Endothelial cell of umbilical vein (primary cell): Measurements from ENCODE around the gene ILKAP. TPM values are rescaled to one million over a fixed set of nuclear protein-coding genes. Genes with fewer than 3 reads are reported as not detected.

ENCODE experiments used
- BruUV-seq: library from RNA; stranded (reverse); fragments of 400-500 nt; replicated peaks from 2 replicates; lab custom pipeline; 2021; lab: Mats Ljungman, UMichigan
- CTCF ChIA-PET: fragments of 300-600, 350-600 bp; sonication (Branson Sonifier 250); formaldehyde crosslinking; loops from one replicate; lab custom pipeline; 2021; ENCODE audit warnings: antibody characterized with exemption, inconsistent platforms; lab: Charles Lee
- POLR2A ChIA-PET: fragments of 300-600, 350-600 bp; sonication (Branson Sonifier 250); formaldehyde crosslinking; loops from one replicate; lab custom pipeline; 2021; ENCODE audit warnings: antibody characterized with exemption, inconsistent platforms; lab: Charles Lee
- DNase-seq: peaks from one replicate; pipeline ENCODE4 v3.0.0-alpha.2; 2011; ENCODE audit warnings: low read depth, low spot score
- FAIRE-seq: peaks from 2 replicates; lab custom pipeline; 2011; peaks lifted over from hg19 to GRCh38; lab: Jason Lieb, UNC
- H2AFZ ChIP-seq: 2 replicates; pipeline ENCODE4 v1.6.0; 2012; ENCODE audit warnings: low read depth, low read length, control low read depth, inconsistent platforms
- H3K27ac ChIP-seq: 2 replicates; pipeline ENCODE4 v1.5.1; 2011; ENCODE audit warnings: low read depth, mild to moderate bottlenecking, control low read depth, low read length, moderate library complexity; ENCODE audit not compliant: insufficient read depth
- H3K27me3 ChIP-seq, 2 experiments: 2 replicates each; pipeline versions ENCODE4 v1.6.0 to v1.6.1; 2011; ENCODE audit warnings: low read length in 2 of 2, mixed read lengths in 1 of 2; ENCODE audit not compliant: control insufficient read depth in 2 of 2, insufficient read depth in 2 of 2
- H3K36me3 ChIP-seq, 2 experiments: 2 replicates in 1 of 2; 3 replicates in 1 of 2; pipeline ENCODE4 v1.5.1; 2011; ENCODE audit warnings: low read length in 2 of 2, mild to moderate bottlenecking in 1 of 2, moderate library complexity in 1 of 2; ENCODE audit not compliant: control insufficient read depth in 2 of 2, insufficient read depth in 2 of 2; ENCODE audit errors: extremely low read depth in 1 of 2
- H3K4me1 ChIP-seq: 3 replicates; pipeline ENCODE4 v1.5.1; 2011; ENCODE audit warnings: mild to moderate bottlenecking, low read length; ENCODE audit not compliant: control insufficient read depth, insufficient read depth; ENCODE audit errors: extremely low read depth
- H3K4me2 ChIP-seq: 2 replicates; pipeline ENCODE4 v1.6.1; 2011; ENCODE audit warnings: low read length, control low read depth, mixed read lengths; ENCODE audit not compliant: insufficient read depth
- H3K4me3 ChIP-seq, 3 experiments: fragments of 200-600 bp in 1 of 3; sonication (generic), shearing (Covaris generic) in 1 of 3; replicated peaks in 1 of 3; 2 replicates each; pipeline ENCODE4 v1.5.1; 2011 to 2016; ENCODE audit warnings: control low read depth in 3 of 3, low read length in 3 of 3, mild to moderate bottlenecking in 2 of 3, inconsistent platforms in 1 of 3, low read depth in 1 of 3, moderate library complexity in 1 of 3; ENCODE audit not compliant: insufficient read depth in 1 of 3
- H3K79me2 ChIP-seq: 2 replicates; pipeline ENCODE4 v1.6.0; 2012; ENCODE audit warnings: low read length, inconsistent platforms; ENCODE audit not compliant: control insufficient read depth, insufficient read depth
- H3K9ac ChIP-seq: replicated peaks from 2 replicates; pipeline ENCODE3; 2011; ENCODE audit warnings: low read length, control low read depth; ENCODE audit not compliant: insufficient read depth; ENCODE audit errors: extremely low read depth
- H3K9me1 ChIP-seq: replicated peaks from 3 replicates; pipeline ENCODE4 v1.6.0; 2011; ENCODE audit warnings: mild to moderate bottlenecking, low read length; ENCODE audit not compliant: control insufficient read depth, insufficient read depth; ENCODE audit errors: extremely low read depth
- H3K9me3 ChIP-seq: replicated peaks from 2 replicates; pipeline ENCODE4 v1.5.1; 2012; ENCODE audit warnings: low read length, inconsistent platforms; ENCODE audit not compliant: control insufficient read depth, insufficient read depth
- H4K20me1 ChIP-seq: replicated peaks from 2 replicates; pipeline ENCODE3; 2011; ENCODE audit warnings: mild to moderate bottlenecking, low read length; ENCODE audit not compliant: control insufficient read depth, insufficient read depth; ENCODE audit errors: extremely low read depth
- CTCF ChIP-seq, 2 donors: IDR thresholded peaks; 1 replicate in 1 of 2; 2 replicates in 1 of 2; pipeline ENCODE4 v1.5.1; 2011; ENCODE audit warnings: low read length in 2 of 2, mild to moderate bottlenecking in 2 of 2, moderate library complexity in 2 of 2, control low read depth in 1 of 2, inconsistent platforms in 1 of 2, low read depth in 1 of 2; ENCODE audit not compliant: insufficient read depth in 1 of 2; ENCODE audit errors: extremely low read depth in 1 of 2
- EZH2 ChIP-seq: IDR thresholded peaks from 2 replicates; pipeline ENCODE4 v1.6.1; 2012; ENCODE audit warnings: borderline replicate concordance, low read depth, mild to moderate bottlenecking, moderate library complexity, low read length, inconsistent platforms; ENCODE audit not compliant: severe bottlenecking
- FOS ChIP-seq: IDR thresholded peaks from 2 replicates; pipeline ENCODE4 v1.6.1; 2011; ENCODE audit warnings: mild to moderate bottlenecking, low read length, moderate library complexity, borderline replicate concordance; ENCODE audit not compliant: insufficient read depth
- GATA2 ChIP-seq: IDR thresholded peaks from 2 replicates; pipeline ENCODE4 v1.7.0; 2011; ENCODE audit warnings: low read depth, mild to moderate bottlenecking, moderate library complexity, mixed read lengths, low read length; ENCODE audit not compliant: insufficient read length, insufficient read depth
- JUN ChIP-seq: IDR thresholded peaks from 2 replicates; pipeline ENCODE4 v1.6.1; 2011; ENCODE audit warnings: borderline replicate concordance, low read depth; ENCODE audit not compliant: insufficient read length, insufficient read depth
- MAX ChIP-seq: IDR thresholded peaks from 2 replicates; pipeline ENCODE4 v1.6.1; 2011; ENCODE audit not compliant: insufficient read depth, insufficient read length
- MYC ChIP-seq: IDR thresholded peaks from one replicate; pipeline ENCODE4 v1.6.1; 2011; ENCODE audit warnings: mild to moderate bottlenecking, low read depth, low read length
- POLR2A ChIP-seq: IDR thresholded peaks from 2 replicates; pipeline ENCODE4 v1.6.1; 2012; ENCODE audit warnings: low read depth, mild to moderate bottlenecking, control low read depth, low read length
- POLR2AphosphoS5 ChIP-seq: IDR thresholded peaks from 2 replicates; pipeline ENCODE4 v1.6.1; 2012; ENCODE audit warnings: low read depth, mild to moderate bottlenecking, control low read depth, low read length, moderate library complexity; ENCODE audit not compliant: insufficient read depth
- dilution Hi-C: fragments of 300-500 bp; cut with MboI; formaldehyde crosslinking; loops from one replicate; pipeline ENCODE4 v1.15.0; 2019; ENCODE audit warnings: low sequenced_read_pairs; ENCODE audit not compliant: extremely low pct_ligation_motif_present
- intact Hi-C: fragments of 100-400 bp; cut with micrococcal nuclease; formaldehyde crosslinking; loops from one replicate; pipeline ENCODE4 v1.10.0; 2022
- polyA plus RNA-seq, 4 experiments: library from polyadenylated mRNA; depleted of rRNA in 3 of 4; stranded (reverse) in 3 of 4; unstranded in 1 of 4; fragments of >200 nt; gene quantifications; 2 replicates each; pipeline versions ENCODE4 v1.2.1 to v1.2.3, GENCODE V29; 2011 to 2012; ENCODE audit warnings: missing spikeins in 1 of 4
- total RNA-seq: library from RNA; stranded (reverse); gene quantifications from 2 replicates; pipeline ENCODE4 v1.2.3, GENCODE V29; 2021

The ILKAP gene
- total and polyA plus RNA-seq, 2 donors (not counting 3 experiments of a cell fraction or from before 2014, with no cell fraction given), result 49.2 to 49.8 TPM

- no peaks in the 10 kb centered on the region for H3K9me1 ChIP-seq
- H3K36me3 ChIP-seq, result peaks cover 0 to 9% of the 10 kb centered on the region in 2 experiments
- intact Hi-C loops (no loop called here), dilution Hi-C loops (no loop called here)
- H3K27me3 ChIP-seq, result peaks cover 1 to 13% of the 10 kb centered on the region in 2 experiments
- DNase-seq (no peak), FAIRE-seq (no peak)
- CTCF ChIA-PET, result no interaction called here
- no peak overlapping the region for H3K4me2 ChIP-seq
- BruUV-seq, result no TSS peak
- no peaks in the 10 kb centered on the region for H4K20me1 ChIP-seq
- H3K79me2 ChIP-seq, result no peaks in the 10 kb centered on the region
- no peak overlapping the region for H3K27ac ChIP-seq
- POLR2A ChIA-PET, result no interaction called here
- no peaks in the 10 kb centered on the region for H3K9me3 ChIP-seq
- TF ChIP-seq GATA2, result no peak
- no peak for TF ChIP-seq POLR2AphosphoS5
- no peak for TF ChIP-seq EZH2
- no peak for TF ChIP-seq MAX
- no peak for TF ChIP-seq MYC
- no peak for TF ChIP-seq CTCF (IDR thresholded peaks at IDR 0.05; ENCODE audit: extremely low read depth in 1 of 2, insufficient read depth in 1 of 2, low read depth in 1 of 2, low read length in 2 of 2)
- no peak for TF ChIP-seq POLR2A
- no peak for TF ChIP-seq JUN
- TF ChIP-seq FOS, result no peak
- peaks cover 14% of the 10 kb centered on the region for H3K4me1 ChIP-seq
- H3K9ac ChIP-seq, result no peak overlapping the region
- no peak overlapping the region for H3K4me3 ChIP-seq
- no peak overlapping the region for H2AFZ ChIP-seq
Measured at GRCh38 chr2:238164906-238165287, 38.6 kb downstream of the ILKAP start.
